Thyroid gland (tissue), 4 donors: ENCODE data around the gene PHC2. TPM values are rescaled to one million over a fixed set of nuclear protein-coding genes. Genes with fewer than 3 reads are reported as not detected.

Experiments
- DNase-seq, 2 donors: peaks; one replicate each; pipeline ENCODE4 v3.0.0-alpha.2; 2019
- H3K27ac ChIP-seq, 3 donors: fragments of 200-600 bp; sonication (generic); 1 replicate in 2 of 3; 2 replicates in 1 of 3; pipeline ENCODE4 v1.5.1; 2016 to 2019; ENCODE audit warnings: mild to moderate bottlenecking in 1 of 3, moderate library complexity in 1 of 3
- H3K27me3 ChIP-seq: fragments of 200-600 bp; sonication (generic); one replicate; pipeline ENCODE4 v1.5.1; 2019
- H3K36me3 ChIP-seq, 2 donors: fragments of 200-600 bp; sonication (generic); one replicate each; pipeline ENCODE4 v1.5.1; 2016 to 2019
- H3K4me1 ChIP-seq, 2 donors: fragments of 200-600 bp; sonication (generic); one replicate each; pipeline ENCODE4 v1.5.1; 2017 to 2019
- H3K4me3 ChIP-seq, 3 donors: fragments of 200-600 bp; sonication (generic); replicated peaks in 1 of 3; 1 replicate in 2 of 3; 2 replicates in 1 of 3; pipeline ENCODE4 v1.5.1; 2016; ENCODE audit warnings: mild to moderate bottlenecking in 1 of 3
- H3K9me3 ChIP-seq: fragments of 200-600 bp; sonication (generic); one replicate; pipeline ENCODE4 v1.5.1; 2017
- POLR2A ChIP-seq, 2 donors: fragments of 450-650 bp; IDR thresholded peaks; one replicate each; pipeline ENCODE4 v1.6.1; 2017; ENCODE audit warnings: antibody characterized with exemption in 2 of 2, mild to moderate bottlenecking in 2 of 2, moderate library complexity in 1 of 2
- WGBS, 2 donors: methylation state at CpG; one replicate each; pipeline ENCODE4 v1.1.5; 2017; 5-methylcytosine and 5-hydroxymethylcytosine counted together
- intact Hi-C: fragments of 100-400 bp; cut with DNase I; formaldehyde crosslinking; loops from one replicate; pipeline ENCODE4 v1.15.1; 2023
- total RNA-seq, 4 donors: library from RNA; depleted of rRNA; stranded (reverse); fragments of >200 nt; gene quantifications; one replicate each; pipeline ENCODE4 v1.2.3, GENCODE V29; 2016
- TF ChIP-seq, protein P1 (sequence below), 6 experiments: fragments of 200-600 bp in 3 of 6; fragments of 450-650 bp in 3 of 6; sonication (generic) in 3 of 6; IDR thresholded peaks; one replicate each; pipeline ENCODE4 v1.5.1; 2016 to 2019; ENCODE audit warnings: antibody characterized with exemption in 6 of 6, mild to moderate bottlenecking in 2 of 6, inconsistent platforms in 1 of 6, moderate library complexity in 1 of 6

The PHC2 gene
- total RNA-seq, 4 donors from 2014 or later, result 86.8 to 150 (median 113) TPM

DNA sequence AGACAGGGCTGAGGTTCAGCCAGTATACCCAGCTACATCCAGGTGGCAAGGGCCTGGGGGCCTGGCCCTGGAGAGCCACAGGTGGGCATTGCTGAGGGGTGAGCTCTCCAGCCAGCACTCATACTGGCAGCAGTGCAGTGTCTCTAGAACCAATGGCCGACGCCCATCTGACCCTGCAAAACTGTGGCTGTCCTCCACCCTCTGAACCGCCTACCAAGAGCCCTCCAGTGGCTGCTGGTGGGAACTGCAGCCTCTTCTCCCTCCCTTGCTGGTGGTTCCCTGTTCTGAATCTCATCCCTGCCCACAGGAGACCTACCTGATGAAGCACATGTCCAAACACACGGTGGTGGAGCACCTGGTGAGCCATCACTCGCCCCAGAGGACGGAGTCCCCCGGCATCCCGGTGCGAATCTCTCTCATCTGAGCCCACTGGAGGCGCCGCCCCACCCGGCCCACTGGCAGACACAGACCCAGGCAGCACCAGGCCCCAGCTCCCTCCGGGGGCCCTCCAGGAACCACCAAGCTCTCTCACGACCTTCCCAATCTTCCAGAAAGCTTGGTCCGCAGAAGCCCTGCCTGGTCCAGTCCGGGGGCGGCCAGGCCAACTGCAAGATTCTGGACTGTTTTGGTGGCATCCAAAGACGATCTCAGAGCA lies 132.1 kb downstream of the PHC2 start:
- peak; percentile 69 to 73 for DNase-seq
- H3K9me3 ChIP-seq, result no peaks in the 10 kb centered on the region
- TF ChIP-seq, protein P1, sequence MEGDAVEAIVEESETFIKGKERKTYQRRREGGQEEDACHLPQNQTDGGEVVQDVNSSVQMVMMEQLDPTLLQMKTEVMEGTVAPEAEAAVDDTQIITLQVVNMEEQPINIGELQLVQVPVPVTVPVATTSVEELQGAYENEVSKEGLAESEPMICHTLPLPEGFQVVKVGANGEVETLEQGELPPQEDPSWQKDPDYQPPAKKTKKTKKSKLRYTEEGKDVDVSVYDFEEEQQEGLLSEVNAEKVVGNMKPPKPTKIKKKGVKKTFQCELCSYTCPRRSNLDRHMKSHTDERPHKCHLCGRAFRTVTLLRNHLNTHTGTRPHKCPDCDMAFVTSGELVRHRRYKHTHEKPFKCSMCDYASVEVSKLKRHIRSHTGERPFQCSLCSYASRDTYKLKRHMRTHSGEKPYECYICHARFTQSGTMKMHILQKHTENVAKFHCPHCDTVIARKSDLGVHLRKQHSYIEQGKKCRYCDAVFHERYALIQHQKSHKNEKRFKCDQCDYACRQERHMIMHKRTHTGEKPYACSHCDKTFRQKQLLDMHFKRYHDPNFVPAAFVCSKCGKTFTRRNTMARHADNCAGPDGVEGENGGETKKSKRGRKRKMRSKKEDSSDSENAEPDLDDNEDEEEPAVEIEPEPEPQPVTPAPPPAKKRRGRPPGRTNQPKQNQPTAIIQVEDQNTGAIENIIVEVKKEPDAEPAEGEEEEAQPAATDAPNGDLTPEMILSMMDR (IDR thresholded peaks at IDR 0.05), result peak; percentile 65 to 93 (median 79)
- TF ChIP-seq POLR2A (IDR thresholded peaks at IDR 0.05), result no peak
- peaks cover 6 to 9% of the 10 kb centered on the region in 2 donors for H3K36me3 ChIP-seq
- WGBS, 2 donors, result 78 to 80% methylated on average over 10 to 18 of the region's 18 CpGs
- H3K4me1 ChIP-seq, result peaks cover 22 to 32% of the 10 kb centered on the region in 2 donors
- H3K27me3 ChIP-seq, result no peaks in the 10 kb centered on the region
- H3K27ac ChIP-seq, result peak overlapping the region in 2 of 3 donors; percentile 8 to 15
- H3K4me3 ChIP-seq, result no peak overlapping the region
- intact Hi-C loops, result loop anchor here (10.0 kb wide), 1 partner anchor 166 kb away; no protein-coding TSS in a partner anchor

DNA sequence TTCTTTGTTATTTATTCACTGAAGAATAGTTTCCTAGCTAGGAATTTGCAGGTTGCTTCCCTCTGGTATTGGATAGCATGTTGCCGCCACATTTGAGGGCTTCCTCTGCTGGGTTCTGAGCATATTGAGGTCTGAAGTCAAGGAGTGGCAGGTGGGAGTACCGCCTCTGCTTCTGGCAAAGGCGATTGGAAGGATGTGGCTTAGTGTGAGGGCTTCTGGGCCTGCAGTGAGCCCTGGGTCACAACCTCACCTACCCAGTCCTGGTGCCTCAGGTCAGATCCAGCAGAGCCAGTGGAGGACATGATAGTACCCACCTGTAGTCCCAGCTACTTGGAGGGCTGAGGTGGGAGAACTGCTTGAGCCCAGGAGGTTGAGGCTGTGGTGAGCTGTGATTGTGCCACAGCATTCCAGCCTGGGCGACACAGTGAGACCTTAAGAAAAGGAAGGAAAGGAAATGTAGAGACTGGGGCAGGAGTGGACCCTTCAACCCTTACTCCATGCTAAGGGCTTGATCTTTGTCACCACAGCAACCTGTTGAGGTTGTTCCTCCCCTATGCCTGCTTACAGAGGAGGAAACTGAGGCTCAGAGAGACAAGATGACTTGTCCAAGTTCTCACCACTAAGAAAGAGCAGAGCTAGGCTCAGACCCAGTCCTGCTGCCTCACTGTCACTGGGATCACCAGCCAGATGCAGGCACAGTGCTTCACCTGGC lies 132.8 kb downstream of the PHC2 start:
- Histone ChIP-seq H3K27ac (peak overlapping the region in 1 of 3 donors; percentile 8), H3K36me3 (peaks cover 6 to 9% of the 10 kb centered on the region in 2 donors), H3K4me1 (peaks cover 22 to 28% of the 10 kb centered on the region in 2 donors), H3K27me3 (no peaks in the 10 kb centered on the region), H3K9me3 (no peaks in the 10 kb centered on the region), H3K4me3 (no peak overlapping the region)
- intact Hi-C loops, result loop anchor here (2.0 to 10.0 kb wide), 2 partner anchors 71 to 167 kb away; no protein-coding TSS in a partner anchor
- no peak for DNase-seq
- 88 to 96% methylated on average over 4 of the region's 4 CpGs for WGBS, 2 donors
- TF ChIP-seq, protein P1 (IDR thresholded peaks at IDR 0.05), result no peak
- no peak for TF ChIP-seq POLR2A (IDR thresholded peaks at IDR 0.05)

DNA sequence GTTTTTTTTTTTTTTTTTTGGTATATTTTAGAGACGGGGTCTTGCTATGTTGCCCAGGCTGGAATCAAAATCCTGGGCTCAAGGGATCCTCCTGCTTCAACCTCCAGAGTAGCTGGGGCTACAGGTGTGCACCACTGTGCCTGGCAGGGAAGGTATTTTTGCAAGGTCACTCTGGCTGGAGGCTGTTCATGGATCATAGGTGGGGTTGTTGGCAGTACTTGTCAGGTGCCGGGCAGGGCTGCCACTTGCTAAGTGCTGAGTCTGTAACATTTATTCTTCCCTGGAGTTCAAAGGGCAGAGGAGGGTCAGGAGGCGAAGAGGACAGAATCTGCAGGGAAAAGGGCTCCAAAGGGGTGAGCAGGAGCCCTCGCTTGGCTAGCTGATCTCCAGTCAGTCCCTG lies 134.1 kb downstream of the PHC2 start:
- DNase-seq, result peak; percentile 26 to 34
- H3K27ac ChIP-seq, result peak overlapping the region in 1 of 3 donors; percentile 45
- H3K27me3 ChIP-seq, result no peaks in the 10 kb centered on the region
- peaks cover 6 to 9% of the 10 kb centered on the region in 2 donors for H3K36me3 ChIP-seq
- H3K9me3 ChIP-seq, result no peaks in the 10 kb centered on the region
- no peak overlapping the region for H3K4me3 ChIP-seq
- peaks cover 20 to 22% of the 10 kb centered on the region in 2 donors for H3K4me1 ChIP-seq
- intact Hi-C loops, result loop anchor here (2.0 to 10.0 kb wide), 2 partner anchors 72 to 168 kb away; no protein-coding TSS in a partner anchor
- TF ChIP-seq, protein P1 (IDR thresholded peaks at IDR 0.05), result no peak
- TF ChIP-seq POLR2A (IDR thresholded peaks at IDR 0.05), result no peak
- WGBS, 2 donors, result 95 to 98% methylated on average over 3 to 4 of the region's 4 CpGs

DNA sequence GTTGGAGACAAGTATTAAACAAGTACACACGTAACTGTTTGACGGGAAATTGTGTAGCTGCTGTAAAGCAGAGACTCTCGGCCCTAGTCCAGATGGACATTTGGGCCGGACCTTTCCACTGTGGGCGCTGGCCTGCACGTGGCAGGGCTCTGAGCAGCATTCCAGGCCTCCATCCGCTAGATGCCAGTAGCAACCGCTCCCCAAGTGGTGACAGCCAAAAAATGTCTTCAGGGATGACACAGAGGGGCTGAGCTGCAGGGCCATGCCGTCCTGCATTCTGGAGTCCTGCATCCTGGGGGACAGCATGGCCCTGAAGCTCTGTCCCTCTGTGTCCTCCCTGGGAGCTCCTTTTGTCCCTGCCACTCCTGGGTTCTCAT lies 134.8 kb downstream of the PHC2 start:
- DNase-seq, result peak in 1 of 2 donors; percentile 5
- H3K36me3 ChIP-seq, result peaks cover 6 to 9% of the 10 kb centered on the region in 2 donors

More for the DNA sequence above, 134.8 kb downstream of the PHC2 start:
- Histone ChIP-seq H3K4me1 (peaks cover 13 to 14% of the 10 kb centered on the region in 2 donors), H3K9me3 (no peaks in the 10 kb centered on the region), H3K4me3 (no peak overlapping the region), H3K27ac (peak overlapping the region in 1 of 3 donors; percentile 45), H3K27me3 (no peaks in the 10 kb centered on the region)
- intact Hi-C loops, result loop anchor here (2.0 to 10.0 kb wide), 2 partner anchors 73 to 169 kb away; no protein-coding TSS in a partner anchor
- TF ChIP-seq, protein P1 (IDR thresholded peaks at IDR 0.05), result no peak
- no peak for TF ChIP-seq POLR2A (IDR thresholded peaks at IDR 0.05)
- 93 to 95% methylated on average over 9 of the region's 9 CpGs for WGBS, 2 donors
